GM18951 (cell line): Measurements from ENCODE around the gene PRDM11.
"Not testable (repeated sequence)": the region's sequence is repeated elsewhere in the genome, so short reads cannot be mapped to it uniquely, and the experiment has no call there.

Experiments
- POLR2A ChIP-seq: IDR thresholded peaks from 4 replicates; pipeline ENCODE4 v1.6.1; 2011; ENCODE audit warnings: mild to moderate bottlenecking; ENCODE audit not compliant: insufficient read length, insufficient read depth; ENCODE audit errors: extremely low read depth
- in situ Hi-C: fragments of 300-500 bp; cut with MboI; formaldehyde crosslinking; loops from one replicate; pipeline ENCODE4 v1.12.0; 2022; ENCODE audit warnings: low sequenced_read_pairs, mixed read lengths, inconsistent platforms; ENCODE audit not compliant: unreplicated experiment

Gene PRDM11

DNA sequence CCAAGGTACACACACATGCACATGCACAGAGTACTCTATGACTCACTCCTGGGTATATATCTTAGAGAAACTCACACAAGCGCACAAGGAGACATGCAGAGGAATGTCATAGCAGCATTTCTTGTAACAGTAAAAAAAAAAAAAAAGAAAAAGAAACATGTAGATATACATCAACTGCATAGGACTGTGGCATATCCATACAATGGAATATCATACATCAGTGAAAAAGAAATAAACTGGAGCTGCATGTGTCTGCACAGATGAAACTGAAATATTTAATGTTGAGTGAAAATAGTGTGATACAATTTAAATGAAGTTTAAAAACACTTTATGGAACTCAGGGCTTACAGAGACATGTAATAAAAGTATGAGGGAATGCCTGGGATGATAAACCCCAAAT, 93.3 kb downstream of the PRDM11 start:
- TF ChIP-seq POLR2A, result no peak
- in situ Hi-C loops, result no loop called here

GRCh38 chr11:45243967-45244366, 97.5 kb downstream of the PRDM11 start:
- in situ Hi-C loops, result no loop called here
- no peak for TF ChIP-seq POLR2A

- no peak for TF ChIP-seq POLR2A
- in situ Hi-C loops, result no loop called here
Observed at GRCh38 chr11:45245218-45246045, 99.0 kb downstream of the PRDM11 start.

DNA sequence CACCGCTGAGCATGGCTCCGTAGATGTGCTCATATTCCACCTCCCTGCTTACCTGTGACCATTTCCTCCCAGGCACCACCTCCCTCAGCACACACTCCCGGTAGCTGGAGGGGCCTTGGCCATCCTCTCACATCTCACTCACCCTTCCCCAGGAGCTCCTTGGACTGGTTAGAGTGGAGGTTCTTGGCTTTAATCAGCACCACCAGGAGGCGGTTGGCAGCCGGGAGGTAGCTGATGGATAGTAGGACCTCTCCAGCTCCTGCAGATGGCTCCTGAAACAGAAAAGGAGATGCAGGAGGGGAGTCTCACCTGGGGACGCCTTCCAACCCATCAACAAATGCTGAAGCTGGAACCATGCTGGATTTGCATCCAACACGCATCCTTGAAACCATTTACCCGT, 99.8 kb downstream of the PRDM11 start:
- TF ChIP-seq POLR2A, result no peak

GRCh38 chr11:45247433-45247832, 101.0 kb downstream of the PRDM11 start:
- TF ChIP-seq POLR2A, result no peak
- in situ Hi-C loops, result no loop called here

More for the DNA sequence above, 99.8 kb downstream of the PRDM11 start:
- in situ Hi-C loops, result no loop called here

DNA sequence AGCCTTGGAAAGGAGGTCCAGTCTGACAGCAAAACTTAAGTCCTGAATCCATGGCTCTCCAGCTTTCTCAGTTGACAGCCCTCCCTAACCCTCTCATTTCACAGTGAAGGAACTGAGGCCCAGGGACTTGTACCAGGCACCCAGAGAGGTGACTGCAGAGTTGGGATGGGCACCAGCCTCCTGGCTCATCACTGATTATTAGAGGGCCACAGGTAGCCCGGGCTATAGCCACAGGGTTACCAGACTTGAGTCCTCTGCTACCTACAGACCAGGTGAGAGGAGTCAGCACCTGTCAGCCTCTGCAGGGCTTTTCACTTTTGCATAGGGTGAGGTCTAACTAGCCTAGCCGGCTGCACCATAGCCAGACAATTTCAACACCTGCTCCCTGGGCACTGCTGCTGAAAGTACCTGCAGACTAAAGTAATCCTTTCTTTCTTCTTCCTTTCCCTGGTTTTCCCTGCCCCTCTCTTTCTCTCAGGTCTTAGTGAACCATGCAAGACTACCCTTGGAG, 102.1 kb downstream of the PRDM11 start:
- in situ Hi-C loops, result no loop called here
- no peak for TF ChIP-seq POLR2A

- in situ Hi-C loops, result not testable (repeated sequence)
Observed at GRCh38 chr11:45249372-45249771, 102.9 kb downstream of the PRDM11 start.

DNA sequence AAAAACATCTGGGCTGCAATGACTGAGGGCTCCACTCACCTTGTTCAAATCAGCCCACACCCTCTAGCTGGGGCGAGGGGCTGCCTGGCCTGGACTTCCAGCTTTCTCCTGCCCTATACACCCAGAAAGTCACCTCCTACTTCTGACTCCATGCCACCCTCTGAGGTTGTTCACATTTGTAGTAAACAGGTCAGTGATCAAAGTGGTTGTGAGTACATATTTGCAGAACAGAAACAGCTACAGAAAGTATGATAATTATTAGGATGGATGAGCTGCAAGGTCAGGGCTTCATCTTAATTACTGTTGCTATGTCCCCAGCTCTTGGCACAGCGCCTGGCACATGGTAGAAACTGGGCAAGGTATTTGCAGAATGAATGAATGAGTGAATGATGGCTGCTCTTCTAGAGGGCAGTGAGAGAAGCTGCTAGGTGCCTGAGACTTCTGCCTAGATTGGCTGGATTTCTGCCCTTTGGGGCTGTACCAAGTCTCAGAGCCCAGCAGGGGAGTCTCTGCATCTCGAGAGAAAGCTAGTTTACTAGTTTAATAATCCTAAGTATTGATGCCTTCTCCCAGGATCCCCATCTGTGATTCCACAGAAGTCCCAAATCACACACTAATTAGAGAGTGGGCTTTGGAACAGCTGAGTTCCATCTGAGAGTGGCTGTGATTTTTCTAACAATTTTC, 103.7 kb downstream of the PRDM11 start:
- in situ Hi-C loops, result no loop called here
- no peak for TF ChIP-seq POLR2A

DNA sequence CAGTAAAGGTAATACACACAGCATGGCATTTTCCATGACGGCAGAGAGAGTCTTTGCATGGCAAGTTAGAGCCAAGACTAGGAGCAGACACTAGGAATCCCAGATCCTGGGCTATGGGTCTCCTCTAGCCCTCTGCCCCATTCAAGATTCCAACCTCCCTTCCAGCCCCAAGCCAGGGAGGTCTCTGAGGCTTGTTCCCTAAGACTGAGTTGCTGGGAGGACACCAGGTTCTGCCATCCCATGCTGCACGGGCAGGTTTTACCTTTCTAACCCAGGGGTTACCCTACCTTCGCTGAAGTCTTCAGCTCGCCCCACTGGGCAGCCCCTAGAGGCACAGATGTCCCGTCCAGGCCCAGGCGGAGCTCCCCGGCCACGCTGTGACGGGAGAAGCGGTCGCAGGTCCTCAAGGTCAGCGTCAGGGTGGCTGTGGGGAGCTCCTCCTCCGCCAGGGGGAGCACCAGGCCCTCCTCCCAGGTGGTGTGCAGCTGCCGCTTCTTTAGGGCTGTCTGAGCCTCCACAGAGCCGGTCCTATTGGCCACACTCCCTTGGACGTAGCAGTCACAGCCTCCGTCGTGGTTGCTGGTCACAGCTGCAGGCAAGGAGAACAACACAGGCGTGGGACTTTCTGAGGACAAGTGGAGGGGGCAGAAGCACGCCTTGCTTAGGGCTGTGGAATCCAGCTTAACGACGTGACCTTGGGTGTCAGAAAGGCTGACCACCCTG, 105.9 kb downstream of the PRDM11 start:
- TF ChIP-seq POLR2A, result no peak
- in situ Hi-C loops, result no loop called here

GRCh38 chr11:45252877-45253276, 106.4 kb downstream of the PRDM11 start:
- TF ChIP-seq POLR2A, result no peak
- in situ Hi-C loops, result no loop called here

DNA sequence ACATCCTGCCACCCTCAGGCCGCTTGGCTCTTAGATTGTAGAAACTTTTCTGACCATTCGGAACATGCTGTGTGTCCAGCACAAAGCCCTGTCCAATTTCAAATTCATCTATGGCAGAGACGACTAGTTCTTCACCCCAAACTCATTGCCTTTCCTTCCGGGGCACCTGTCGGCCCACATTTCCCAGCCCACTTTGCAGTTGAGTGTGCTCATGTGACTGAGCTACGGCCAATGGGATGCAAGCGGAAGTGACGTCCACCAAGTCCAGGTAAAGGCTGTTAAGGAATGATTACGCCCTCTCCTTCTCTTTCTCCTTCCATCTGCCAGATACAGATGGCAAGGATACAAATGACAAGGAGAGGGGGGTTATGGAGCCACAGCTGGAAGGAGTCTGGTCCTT, 107.2 kb downstream of the PRDM11 start:
- no peak for TF ChIP-seq POLR2A
- in situ Hi-C loops, result no loop called here

- no peak for TF ChIP-seq POLR2A
Observed at GRCh38 chr11:45254070-45254469, 107.6 kb downstream of the PRDM11 start.

DNA sequence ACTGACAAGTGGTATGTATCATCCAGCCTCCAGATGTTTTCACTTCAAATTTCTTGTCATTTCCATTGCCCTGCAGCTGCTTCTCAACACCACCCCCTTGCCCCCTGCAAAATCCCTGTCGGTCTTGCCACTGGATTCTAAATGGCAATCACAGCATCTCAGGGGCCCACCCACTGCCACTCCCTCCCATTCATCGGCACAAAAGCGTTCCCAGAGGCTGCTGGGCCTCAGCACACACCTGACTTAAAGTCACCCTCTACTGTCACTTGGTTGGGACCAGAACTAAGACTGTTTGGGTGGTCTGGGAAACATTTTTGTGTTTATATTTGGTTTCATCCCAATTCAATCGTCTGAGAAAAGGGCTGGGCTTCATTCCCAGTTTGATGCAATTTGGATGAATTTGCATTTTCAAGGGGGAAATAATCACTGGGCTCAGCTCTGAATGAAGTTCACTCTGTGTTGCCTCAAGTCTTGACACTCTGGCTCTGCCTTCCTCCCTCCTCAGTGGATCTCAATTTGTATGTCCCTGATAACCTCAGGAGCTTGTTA, 112.6 kb downstream of the PRDM11 start:
- in situ Hi-C loops, result no loop called here
- TF ChIP-seq POLR2A, result no peak

More at GRCh38 chr11:45254070-45254469, 107.6 kb downstream of the PRDM11 start:
- in situ Hi-C loops, result no loop called here

DNA sequence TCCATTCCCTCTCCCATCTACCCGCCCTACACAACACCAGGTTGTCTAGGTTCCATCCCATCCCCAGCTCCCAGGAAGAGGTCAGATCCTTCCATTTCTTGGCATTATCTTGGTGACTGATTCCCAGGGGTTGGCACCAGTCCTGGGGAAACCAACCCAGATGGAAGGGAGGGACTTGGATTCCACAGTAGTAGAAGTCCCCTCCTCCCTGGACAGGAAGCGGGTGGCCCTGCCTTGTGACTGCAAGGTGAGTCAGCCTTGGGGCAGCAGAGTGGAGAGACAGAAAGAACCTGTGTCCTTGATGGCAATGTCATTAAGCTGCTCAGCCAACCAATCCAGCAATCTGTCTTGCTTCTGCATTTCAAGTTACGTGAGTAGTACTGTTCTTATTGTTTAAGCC, 113.2 kb downstream of the PRDM11 start:
- TF ChIP-seq POLR2A, result no peak
- in situ Hi-C loops, result no loop called here
